ENCODE measurements around the gene DIS3L2. TPM values are rescaled to one million over a fixed set of nuclear protein-coding genes. Genes with fewer than 3 reads are reported as not detected.

The DIS3L2 gene
- total and polyA plus RNA-seq, 2 of the 4 experiments (the other 2 are of a cell fraction): 14.7 to 19.2 TPM

DNA sequence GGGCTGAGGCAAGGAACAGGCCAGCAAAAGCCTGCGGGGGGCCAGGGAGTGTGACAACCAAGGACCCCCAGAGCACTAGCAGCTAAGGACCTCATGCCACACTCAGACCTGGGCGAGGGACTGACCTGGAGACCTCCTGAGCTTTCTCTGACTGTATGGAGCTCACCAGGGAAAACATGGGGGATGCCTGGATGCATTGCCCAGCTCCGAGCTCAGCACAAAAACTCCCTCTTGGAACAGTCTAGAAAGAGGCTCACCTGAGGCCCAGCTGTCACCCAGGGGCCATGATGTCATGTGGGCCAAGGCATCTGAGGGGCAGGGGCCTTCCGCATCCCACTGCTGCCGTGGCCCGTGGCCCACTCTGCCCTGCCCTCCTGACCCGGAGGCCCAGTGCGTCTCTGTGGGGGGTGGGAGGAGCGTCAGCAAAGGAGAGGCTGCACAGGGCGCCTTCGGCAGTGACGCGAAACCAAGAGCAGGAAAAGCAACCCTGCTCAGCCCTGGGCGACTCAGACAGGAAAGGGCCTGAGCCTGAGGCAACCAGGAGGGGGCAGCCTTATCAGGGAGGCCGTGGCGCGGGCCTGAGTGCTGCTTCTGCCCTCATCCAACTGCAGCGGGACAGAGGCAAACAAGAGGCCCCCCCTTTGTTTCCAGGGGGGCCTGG is 359.8 kb downstream of the DIS3L2 start:
- no peak overlapping the region for H3K18ac ChIP-seq (ENCODE audit: low read depth, low read length)
- in situ Hi-C loops (cut with MboI; ENCODE audit: low sequenced_read_pairs) (no loop called here), intact Hi-C loops (cut with micrococcal nuclease) (no loop called here), dilution Hi-C loops (cut with HindIII; ENCODE audit: low sequenced_read_pairs, unreplicated experiment) (no loop called here)
- TF ChIP-seq MXI1 (IDR thresholded peaks at IDR 0.05; ENCODE audit: borderline replicate concordance, low read depth, low read length) (no peak), RAD21 (IDR thresholded peaks at IDR 0.05; ENCODE audit: low read length) (no peak), BHLHE40 (IDR thresholded peaks at IDR 0.05; ENCODE audit: low read depth, low read length) (no peak), NFE2L2 (IDR thresholded peaks at IDR 0.05; ENCODE audit: low read depth, low read length) (no peak), MAFK (IDR thresholded peaks at IDR 0.05; ENCODE audit: low read depth, low read length) (no peak), CEBPB (IDR thresholded peaks at IDR 0.05; ENCODE audit: low read depth, low read length) (no peak), SMC3 (IDR thresholded peaks at IDR 0.05; ENCODE audit: low read depth, low read length) (no peak), RCOR1 (IDR thresholded peaks at IDR 0.05; ENCODE audit: insufficient replicate concordance, low read length) (no peak), FOS (IDR thresholded peaks at IDR 0.05; ENCODE audit: low read depth, low read length) (no peak), RFX5 (IDR thresholded peaks at IDR 0.05; ENCODE audit: low read depth, low read length) (no peak), POLR2A (IDR thresholded peaks at IDR 0.05; ENCODE audit: low read depth, low read length) (no peak)
- TF ChIP-seq, protein P1, sequence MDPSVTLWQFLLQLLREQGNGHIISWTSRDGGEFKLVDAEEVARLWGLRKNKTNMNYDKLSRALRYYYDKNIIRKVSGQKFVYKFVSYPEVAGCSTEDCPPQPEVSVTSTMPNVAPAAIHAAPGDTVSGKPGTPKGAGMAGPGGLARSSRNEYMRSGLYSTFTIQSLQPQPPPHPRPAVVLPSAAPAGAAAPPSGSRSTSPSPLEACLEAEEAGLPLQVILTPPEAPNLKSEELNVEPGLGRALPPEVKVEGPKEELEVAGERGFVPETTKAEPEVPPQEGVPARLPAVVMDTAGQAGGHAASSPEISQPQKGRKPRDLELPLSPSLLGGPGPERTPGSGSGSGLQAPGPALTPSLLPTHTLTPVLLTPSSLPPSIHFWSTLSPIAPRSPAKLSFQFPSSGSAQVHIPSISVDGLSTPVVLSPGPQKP (IDR thresholded peaks at IDR 0.05; ENCODE audit: borderline replicate concordance, low read depth, low read length): no peak
- TF ChIP-seq, protein P2, sequence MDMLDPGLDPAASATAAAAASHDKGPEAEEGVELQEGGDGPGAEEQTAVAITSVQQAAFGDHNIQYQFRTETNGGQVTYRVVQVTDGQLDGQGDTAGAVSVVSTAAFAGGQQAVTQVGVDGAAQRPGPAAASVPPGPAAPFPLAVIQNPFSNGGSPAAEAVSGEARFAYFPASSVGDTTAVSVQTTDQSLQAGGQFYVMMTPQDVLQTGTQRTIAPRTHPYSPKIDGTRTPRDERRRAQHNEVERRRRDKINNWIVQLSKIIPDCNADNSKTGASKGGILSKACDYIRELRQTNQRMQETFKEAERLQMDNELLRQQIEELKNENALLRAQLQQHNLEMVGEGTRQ (IDR thresholded peaks at IDR 0.05; ENCODE audit: low read depth, low read length): no peak
- TF ChIP-seq, protein P3, sequence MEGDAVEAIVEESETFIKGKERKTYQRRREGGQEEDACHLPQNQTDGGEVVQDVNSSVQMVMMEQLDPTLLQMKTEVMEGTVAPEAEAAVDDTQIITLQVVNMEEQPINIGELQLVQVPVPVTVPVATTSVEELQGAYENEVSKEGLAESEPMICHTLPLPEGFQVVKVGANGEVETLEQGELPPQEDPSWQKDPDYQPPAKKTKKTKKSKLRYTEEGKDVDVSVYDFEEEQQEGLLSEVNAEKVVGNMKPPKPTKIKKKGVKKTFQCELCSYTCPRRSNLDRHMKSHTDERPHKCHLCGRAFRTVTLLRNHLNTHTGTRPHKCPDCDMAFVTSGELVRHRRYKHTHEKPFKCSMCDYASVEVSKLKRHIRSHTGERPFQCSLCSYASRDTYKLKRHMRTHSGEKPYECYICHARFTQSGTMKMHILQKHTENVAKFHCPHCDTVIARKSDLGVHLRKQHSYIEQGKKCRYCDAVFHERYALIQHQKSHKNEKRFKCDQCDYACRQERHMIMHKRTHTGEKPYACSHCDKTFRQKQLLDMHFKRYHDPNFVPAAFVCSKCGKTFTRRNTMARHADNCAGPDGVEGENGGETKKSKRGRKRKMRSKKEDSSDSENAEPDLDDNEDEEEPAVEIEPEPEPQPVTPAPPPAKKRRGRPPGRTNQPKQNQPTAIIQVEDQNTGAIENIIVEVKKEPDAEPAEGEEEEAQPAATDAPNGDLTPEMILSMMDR (conservative IDR thresholded peaks at IDR 0.05; ENCODE audit: low read depth, low read length): no peak
- no peak overlapping the region for H4K5ac ChIP-seq (ENCODE audit: low read depth, low read length)
- H3K36me3 ChIP-seq (ENCODE audit: control insufficient read depth, insufficient read depth, low read length): no peaks in the 10 kb centered on the region
- no peak overlapping the region for H2BK15ac ChIP-seq (ENCODE audit: low read depth, low read length)
- no peak overlapping the region for H2BK5ac ChIP-seq (ENCODE audit: low read depth, low read length, poor library complexity, severe bottlenecking)
- H3K14ac ChIP-seq (replicated peaks; ENCODE audit: low read depth, low read length): no peak overlapping the region
- CTCF ChIA-PET: no interaction called here
- H3K9me1 ChIP-seq (ENCODE audit: insufficient read depth, low read length): peaks cover 4% of the 10 kb centered on the region; the same call in 1 of the 2 replicates
- H2BK120ac ChIP-seq (ENCODE audit: low read depth, low read length): no peak overlapping the region
- no peak for DNase-seq
- no peak overlapping the region for H4K8ac ChIP-seq (ENCODE audit: low read depth in 2 of 2, low read length in 2 of 2)
- no peak overlapping the region for H2AK9ac ChIP-seq (replicated peaks; ENCODE audit: low read depth, low read length, poor library complexity)
- H3K23ac ChIP-seq (ENCODE audit: low read depth, low read length): no peak overlapping the region
- H2AFZ ChIP-seq (replicated peaks; ENCODE audit: low read length, poor library complexity): no peak overlapping the region
- H3K56ac ChIP-seq (ENCODE audit: extremely low read depth, insufficient read depth, low read length): no peak overlapping the region
- H3K9ac ChIP-seq (ENCODE audit: low read depth, low read length): no peak overlapping the region
- ATAC-seq (ENCODE audit: low read depth): no peak
- H4K20me1 ChIP-seq (ENCODE audit: insufficient read depth, low read length): peaks cover 5% of the 10 kb centered on the region
- H3K4ac ChIP-seq (ENCODE audit: low read depth, low read length): no peak overlapping the region
- 85% methylated on average over 5 of the region's 18 CpGs; no CpG with 5 or more reads in 1 of the 2 experiments for WGBS, 2 experiments (ENCODE audit: extremely low coverage in 2 of 2, insufficient read length in 1 of 2)
- H3K4me3 ChIP-seq (ENCODE audit: insufficient read depth, low read depth, low read length): no peak overlapping the region
- no TSS peak for BruUV-seq (replicated peaks)
- POLR2A ChIA-PET (ENCODE audit: unreplicated experiment): no interaction called here
- H3K4me2 ChIP-seq (ENCODE audit: low read depth, low read length): no peak overlapping the region
- no peaks in the 10 kb centered on the region for H3K27me3 ChIP-seq (ENCODE audit: control insufficient read depth, insufficient read depth, low read length)
- H2AK5ac ChIP-seq (ENCODE audit: low read depth, low read length): no peak overlapping the region
- no peak overlapping the region for H2BK20ac ChIP-seq (ENCODE audit: low read depth, low read length)
- no peak overlapping the region for H4K91ac ChIP-seq (ENCODE audit: insufficient read depth, low read depth, low read length)
- H3K27ac ChIP-seq (ENCODE audit: insufficient read depth, low read length): no peak overlapping the region
- H3K9me3 ChIP-seq (ENCODE audit: control insufficient read depth, insufficient read depth, low read length): no peaks in the 10 kb centered on the region
- H3K79me1 ChIP-seq (ENCODE audit: low read depth in 1 of 2, low read length in 2 of 2): no peaks in the 10 kb centered on the region
- no peaks in the 10 kb centered on the region for H3K4me1 ChIP-seq (ENCODE audit: control insufficient read depth, insufficient read depth, low read length)
